ENCODE data around the gene TOM1L2.
A peak's percentile ranks its signal among the peaks of the same experiment; 100 is the strongest.

Gene TOM1L2

GRCh38 chr17:17970699-17971430 is 1.3 kb downstream of the TOM1L2 start:
- DNase-seq (ENCODE audit: low read depth in 2 of 2): no peak

- DNase-seq (ENCODE audit: low read depth in 2 of 2): no peak
Observed at GRCh38 chr17:17966399-17966798, 5.8 kb downstream of the TOM1L2 start.

GRCh38 chr17:17965152-17965721 is 7.0 kb downstream of the TOM1L2 start:
- DNase-seq (ENCODE audit: low read depth in 2 of 2): no peak

GRCh38 chr17:17964710-17965109 is 7.5 kb downstream of the TOM1L2 start:
- DNase-seq (ENCODE audit: low read depth in 2 of 2): no peak

GRCh38 chr17:17963694-17964436 is 8.3 kb downstream of the TOM1L2 start:
- no peak for DNase-seq (ENCODE audit: low read depth in 2 of 2)

GRCh38 chr17:17963066-17963465 is 9.1 kb downstream of the TOM1L2 start:
- DNase-seq (ENCODE audit: low read depth in 2 of 2): no peak

- no peak for DNase-seq (ENCODE audit: low read depth in 2 of 2)
Observed at GRCh38 chr17:17960500-17961030, 11.6 kb downstream of the TOM1L2 start.

- DNase-seq (ENCODE audit: low read depth in 2 of 2): peak; percentile 31 to 33
Observed at GRCh38 chr17:17959520-17960361, 12.5 kb downstream of the TOM1L2 start.

- no peak for DNase-seq (ENCODE audit: low read depth in 2 of 2)
Observed at GRCh38 chr17:17958982-17959381, 13.2 kb downstream of the TOM1L2 start.

GRCh38 chr17:17957584-17957916 is 14.7 kb downstream of the TOM1L2 start:
- no peak for DNase-seq (ENCODE audit: low read depth in 2 of 2)

- peak in 1 of 2 donors; percentile 27 for DNase-seq (ENCODE audit: low read depth in 2 of 2)
Observed at GRCh38 chr17:17955790-17956341, 16.3 kb downstream of the TOM1L2 start.

- no peak for DNase-seq (ENCODE audit: low read depth in 2 of 2)
Observed at GRCh38 chr17:17954079-17954478, 18.1 kb downstream of the TOM1L2 start.

- no peak for DNase-seq (ENCODE audit: low read depth in 2 of 2)
Observed at GRCh38 chr17:17952691-17953090, 19.5 kb downstream of the TOM1L2 start.

GRCh38 chr17:17951524-17951923 is 20.7 kb downstream of the TOM1L2 start:
- DNase-seq (ENCODE audit: low read depth in 2 of 2): no peak

- DNase-seq (ENCODE audit: low read depth in 2 of 2): no peak
Observed at GRCh38 chr17:17950806-17951205, 21.4 kb downstream of the TOM1L2 start.

- DNase-seq (ENCODE audit: low read depth in 2 of 2): no peak
Observed at GRCh38 chr17:17950347-17950746, 21.9 kb downstream of the TOM1L2 start.

GRCh38 chr17:17947966-17948365 is 24.2 kb downstream of the TOM1L2 start:
- DNase-seq (ENCODE audit: low read depth in 2 of 2): no peak

- DNase-seq (ENCODE audit: low read depth in 2 of 2): no peak
Observed at GRCh38 chr17:17947309-17947708, 24.9 kb downstream of the TOM1L2 start.

- no peak for DNase-seq (ENCODE audit: low read depth in 2 of 2)
Observed at GRCh38 chr17:17946093-17946492, 26.1 kb downstream of the TOM1L2 start.

- DNase-seq (ENCODE audit: low read depth in 2 of 2): no peak
Observed at GRCh38 chr17:17944743-17945142, 27.5 kb downstream of the TOM1L2 start.

GRCh38 chr17:17944242-17944641 is 28.0 kb downstream of the TOM1L2 start:
- DNase-seq (ENCODE audit: low read depth in 2 of 2): no peak
